Measurements from ENCODE around the gene SAPCD1.
A peak's percentile ranks its signal among the peaks of the same experiment; 100 is the strongest.

Gene SAPCD1

GRCh38 chr6:31762356-31762755 is at the start of gene SAPCD1:
Gene SAPCD1 (plus strand): TSS chr6:31762656. CDS start chr6:31763055, 399 bp downstream.
- DNase-seq: no peak

- no peak for DNase-seq
Measured at GRCh38 chr6:31713465-31713864, 49.0 kb upstream of the SAPCD1 start.

DNA sequence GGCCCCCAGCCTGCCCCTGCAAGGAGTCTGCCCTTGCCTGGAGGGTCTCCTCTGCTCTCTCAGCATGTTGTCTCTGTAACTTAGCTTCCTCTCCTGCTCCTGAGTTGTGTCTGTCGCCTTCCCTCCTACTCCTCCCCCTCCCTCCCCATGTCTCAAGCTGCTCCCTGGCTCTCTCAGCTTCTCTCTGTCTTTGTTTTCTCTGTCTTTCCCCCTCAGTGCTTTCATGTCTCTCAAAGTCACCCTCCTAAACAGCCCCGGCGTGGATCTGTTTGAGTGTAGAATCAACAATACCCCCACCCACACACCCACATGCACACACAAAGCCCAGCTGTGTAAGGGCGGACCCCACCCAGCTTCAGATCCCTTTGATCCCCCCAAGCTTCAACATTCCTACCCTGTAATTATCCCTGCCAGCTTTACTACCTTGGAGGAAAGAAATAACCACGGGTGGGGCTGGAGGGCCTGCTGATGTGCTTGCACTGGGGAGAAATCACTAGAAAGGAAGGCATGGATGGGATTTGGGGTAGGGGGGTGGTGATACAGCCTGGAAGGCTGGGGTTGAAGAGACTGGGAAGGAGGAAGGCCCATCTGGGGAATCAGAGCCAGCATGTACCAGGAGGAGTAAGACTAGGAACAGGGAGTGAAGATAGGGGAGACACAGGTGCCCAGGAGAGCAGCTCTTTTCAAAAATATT is 48.3 kb upstream of the SAPCD1 start:
- DNase-seq: no peak

DNA sequence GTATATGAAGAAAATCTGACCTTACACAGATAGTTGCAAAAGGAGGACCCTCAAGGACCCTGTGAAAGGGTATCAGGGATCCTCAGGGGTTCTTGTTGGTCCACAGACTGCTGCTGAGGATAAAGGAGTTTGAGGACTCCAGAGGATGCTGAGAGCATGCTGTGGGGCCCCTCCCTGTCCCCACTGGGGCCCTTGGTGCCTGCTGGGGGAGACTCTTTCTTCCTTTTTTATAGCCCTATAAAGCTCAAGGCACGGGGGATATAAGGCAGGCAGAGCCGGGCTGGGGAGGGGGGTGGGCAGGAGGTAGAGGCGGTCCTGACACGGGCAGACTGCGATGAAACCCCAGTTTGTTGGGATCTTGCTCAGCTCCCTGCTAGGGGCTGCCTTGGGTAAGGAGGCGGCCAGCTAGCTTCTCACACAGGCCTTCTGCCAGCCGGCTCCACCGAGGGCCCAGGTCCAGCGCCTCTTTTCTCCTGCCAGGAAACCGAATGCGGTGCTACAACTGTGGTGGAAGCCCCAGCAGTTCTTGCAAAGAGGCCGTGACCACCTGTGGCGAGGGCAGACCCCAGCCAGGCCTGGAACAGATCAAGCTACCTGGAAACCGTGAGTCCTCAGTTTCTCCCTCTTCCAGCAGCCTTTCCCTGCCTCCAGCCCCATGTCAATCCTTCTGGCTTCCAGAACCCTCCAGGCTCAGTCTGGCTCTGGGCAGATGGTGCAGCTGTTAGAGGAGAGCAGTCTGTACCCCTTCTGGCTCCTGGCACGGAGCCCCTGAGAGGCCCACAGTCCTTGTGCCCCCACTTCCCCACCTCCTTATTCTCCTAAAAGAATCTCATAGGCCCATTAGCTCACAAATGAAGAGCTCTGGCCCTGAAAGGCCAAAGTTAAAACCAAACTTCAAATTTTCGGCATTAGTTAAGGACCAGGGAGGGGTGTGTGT is 47.2 kb upstream of the SAPCD1 start, which contains the start of gene LY6G6D:
LY6G6D (plus strand) TSS at position 327 of the 937 bp plus-strand sequence; CDS start at position 335, 8 bp downstream.
- no peak for DNase-seq

- DNase-seq: no peak
Measured at GRCh38 chr6:31717499-31718222, 44.8 kb upstream of the SAPCD1 start.

DNA sequence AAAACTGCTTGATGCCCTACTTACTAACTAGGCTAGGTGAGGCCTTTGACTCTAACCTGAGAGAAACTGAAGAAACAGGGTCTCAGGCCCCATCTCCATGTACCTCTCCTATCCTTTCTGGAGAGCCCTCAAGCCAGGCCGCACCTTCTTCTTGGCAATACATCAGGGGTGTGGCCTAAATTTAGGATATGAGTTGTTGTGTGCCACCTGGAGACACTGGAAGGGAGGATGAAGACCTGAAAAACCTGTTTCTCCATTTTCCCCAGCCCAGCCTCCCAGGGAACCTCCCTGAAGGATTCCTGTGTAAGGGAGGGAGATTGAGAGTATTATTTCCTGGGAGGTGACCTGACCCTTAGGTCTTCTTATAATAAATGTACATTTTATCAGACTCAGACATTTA is 44.2 kb upstream of the SAPCD1 start:
- DNase-seq: peak; percentile 19

- DNase-seq: no peak
Measured at GRCh38 chr6:31719001-31719400, 43.5 kb upstream of the SAPCD1 start.

- no peak for DNase-seq
Measured at GRCh38 chr6:31720196-31720770, 42.2 kb upstream of the SAPCD1 start.

- no peak for DNase-seq
Measured at GRCh38 chr6:31721351-31722020, 41.0 kb upstream of the SAPCD1 start, which contains the start of gene LY6G6C. Gene LY6G6C (minus strand): TSS chr6:31721746. CDS start chr6:31721679, 67 bp downstream.

- no peak for DNase-seq
Measured at GRCh38 chr6:31722173-31722572, 40.3 kb upstream of the SAPCD1 start.

GRCh38 chr6:31723245-31723979 is 39.0 kb upstream of the SAPCD1 start, which contains the start of gene MPIG6B:
Gene MPIG6B (plus strand): TSS chr6:31723373. CDS start chr6:31723384, 11 bp downstream.
- no peak for DNase-seq

DNA sequence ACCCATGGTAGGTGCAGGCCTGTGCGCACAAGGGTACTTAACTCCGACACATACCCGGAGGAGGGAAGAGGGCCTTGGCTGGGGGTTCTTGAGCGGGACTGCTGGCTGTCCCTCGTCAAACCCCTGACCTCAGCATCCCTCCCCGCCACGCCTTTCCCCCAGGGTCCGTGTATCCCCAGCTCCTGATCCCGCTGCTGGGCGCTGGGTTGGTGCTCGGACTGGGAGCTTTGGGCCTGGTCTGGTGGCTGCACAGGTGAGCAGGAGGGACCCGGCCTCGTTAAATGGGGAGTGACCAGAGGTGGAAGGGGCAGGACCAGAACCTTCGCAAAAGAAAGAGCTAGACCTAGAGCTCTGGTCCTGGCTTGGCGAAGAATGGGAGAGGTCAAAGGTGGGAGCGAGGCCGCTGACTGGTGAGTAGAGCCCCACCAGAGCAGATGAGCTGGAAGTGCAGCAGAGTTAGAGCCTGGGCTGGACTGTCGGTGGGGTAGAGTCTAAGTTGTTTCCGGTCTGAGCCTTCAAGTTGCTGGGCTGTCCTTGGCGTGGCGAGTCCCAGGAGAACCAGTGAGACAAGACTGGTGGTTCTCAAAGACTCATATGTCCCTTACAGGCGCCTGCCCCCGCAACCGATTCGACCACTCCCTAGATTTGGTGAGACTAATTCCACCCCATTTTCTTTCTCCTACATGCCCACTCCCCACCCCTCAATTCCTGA is 38.3 kb upstream of the SAPCD1 start:
- no peak for DNase-seq

DNA sequence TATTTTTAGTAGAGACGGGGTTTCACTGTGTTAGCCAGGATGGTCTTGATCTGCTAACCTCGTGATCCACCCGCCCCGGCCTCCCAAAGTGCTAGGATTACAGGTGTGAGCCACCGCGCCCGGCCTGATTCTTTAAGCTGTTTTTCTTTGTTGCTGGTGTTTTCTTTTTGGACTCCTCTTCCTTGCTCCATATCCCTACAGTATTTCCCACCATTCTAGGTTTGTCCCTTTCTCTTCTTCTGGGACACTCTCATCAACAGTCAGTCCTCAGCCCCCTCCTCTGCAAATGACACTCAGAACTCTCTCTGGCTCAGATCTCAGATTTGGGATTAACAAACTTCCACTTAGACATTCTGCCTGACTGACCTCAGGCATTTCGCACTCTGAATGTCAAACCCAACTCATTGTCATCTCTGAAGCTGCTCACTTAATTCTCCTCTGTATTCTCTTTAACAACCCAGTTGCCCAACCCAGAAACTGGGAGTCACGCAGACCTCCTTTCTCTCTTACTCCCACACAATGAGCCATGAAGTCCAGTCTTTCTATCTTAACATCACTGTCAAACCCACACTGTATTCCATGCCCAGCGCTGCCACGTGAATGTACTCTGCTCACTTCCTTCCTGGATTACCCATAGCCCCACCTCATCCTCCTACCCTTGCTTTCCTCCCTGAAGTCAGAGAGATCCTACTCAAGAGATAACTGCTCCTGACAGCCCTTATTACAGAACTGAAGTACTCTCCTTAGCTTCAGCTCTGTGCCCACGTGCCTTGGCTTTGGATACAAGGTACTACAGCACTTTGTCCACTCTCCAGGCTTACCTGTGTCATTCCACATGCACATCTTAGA is 36.7 kb upstream of the SAPCD1 start:
- DNase-seq: no peak

- DNase-seq: no peak
Measured at GRCh38 chr6:31727034-31727716, 35.3 kb upstream of the SAPCD1 start.

- DNase-seq: no peak
Measured at GRCh38 chr6:31727717-31728671, 34.5 kb upstream of the SAPCD1 start.

- DNase-seq: no peak
Measured at GRCh38 chr6:31728767-31729514, 33.5 kb upstream of the SAPCD1 start, which contains the start of gene DDAH2. Gene DDAH2 (minus strand): TSS chr6:31729299. CDS start chr6:31729161, 138 bp downstream.

DNA sequence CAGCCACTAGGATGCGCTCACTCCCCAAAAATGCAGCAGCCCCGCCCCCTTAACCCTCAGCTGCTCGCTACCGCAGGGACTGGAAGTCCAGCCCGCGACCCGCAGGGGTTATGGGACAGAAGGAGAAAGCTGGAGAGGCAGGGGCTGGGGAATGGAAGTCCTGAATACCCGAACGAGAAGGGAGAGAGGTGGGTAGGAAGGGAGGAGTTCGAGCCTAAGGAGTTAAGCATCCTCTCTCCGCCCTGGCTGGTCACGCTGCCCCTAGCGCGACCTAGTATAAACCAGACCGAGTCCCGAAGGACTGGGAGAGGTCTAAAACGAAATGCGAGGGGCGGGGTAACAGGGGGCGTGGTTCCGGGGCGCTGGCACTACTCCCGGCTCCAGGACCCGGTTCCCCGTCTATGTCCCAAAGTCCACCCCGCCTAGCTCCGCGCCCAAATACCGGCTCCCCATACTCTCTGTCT is 32.9 kb upstream of the SAPCD1 start:
- DNase-seq: peak; percentile 85

Measured in NCI-H1105 (cell line).